ENCODE results near the gene ATP2B2.
"Not testable (repeated sequence)": the region's sequence is repeated elsewhere in the genome, so short reads cannot be mapped to it uniquely, and the experiment has no call there.

Gene ATP2B2

DNA sequence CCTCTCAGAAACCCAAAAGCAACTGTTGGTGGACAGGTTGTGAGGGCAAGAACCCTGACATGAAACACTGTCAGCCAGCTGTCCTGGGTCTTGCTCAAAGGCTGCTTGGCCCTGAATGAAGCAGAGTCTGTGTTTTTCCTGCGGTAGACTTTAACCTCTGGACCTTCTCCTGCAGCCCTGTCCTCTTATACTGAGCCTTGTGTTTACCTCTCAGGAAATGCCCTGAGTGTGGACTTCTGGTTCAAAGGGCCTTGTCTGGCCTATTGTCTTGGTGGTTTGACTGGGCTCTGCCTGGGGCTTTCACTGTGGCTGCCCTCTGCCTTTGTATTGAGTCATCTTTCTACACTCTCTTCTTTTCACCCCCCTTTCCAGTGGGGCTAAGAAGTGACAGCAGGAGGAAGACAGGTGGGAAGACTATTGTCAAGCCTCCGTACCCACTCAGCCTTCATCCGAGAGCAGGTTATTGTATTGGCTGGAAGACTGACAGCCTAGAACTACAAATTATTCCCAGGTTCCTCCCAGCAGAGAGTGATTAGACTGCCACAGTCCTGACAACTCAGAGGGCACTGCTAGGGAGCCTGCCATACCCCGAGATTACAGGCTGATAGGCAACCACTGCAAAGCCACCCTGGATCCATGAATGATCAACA lies 187.9 kb downstream of the ATP2B2 start:
- DNase-seq: no peak

DNA sequence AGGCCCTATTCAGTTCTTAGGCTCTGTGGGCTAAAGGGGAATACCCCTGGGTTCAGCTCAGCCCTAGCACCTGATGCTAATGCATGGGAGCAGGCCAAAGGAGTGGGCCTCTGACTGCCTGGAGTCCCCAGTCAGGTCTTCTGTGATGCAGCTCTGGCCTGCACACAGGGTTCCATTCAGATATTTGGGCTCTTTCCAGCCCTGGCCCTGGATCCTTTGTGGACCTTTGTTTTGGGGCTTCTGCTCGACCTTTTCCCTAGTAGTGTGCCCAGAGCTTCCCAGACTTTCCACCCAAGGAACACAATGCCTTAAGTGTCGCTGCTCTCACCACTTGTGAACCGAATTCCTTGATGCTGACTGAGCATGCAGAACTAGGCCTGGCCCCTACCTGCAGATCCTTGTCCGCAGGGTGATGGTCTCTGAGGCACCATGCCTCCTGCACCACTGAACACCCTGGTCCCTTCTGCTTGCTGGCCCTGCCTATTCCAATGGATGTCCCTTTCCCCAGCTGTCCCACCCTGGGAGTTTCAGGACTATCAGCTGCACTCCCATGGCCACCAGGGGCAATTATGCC lies 189.5 kb downstream of the ATP2B2 start:
- no peak for DNase-seq

DNA sequence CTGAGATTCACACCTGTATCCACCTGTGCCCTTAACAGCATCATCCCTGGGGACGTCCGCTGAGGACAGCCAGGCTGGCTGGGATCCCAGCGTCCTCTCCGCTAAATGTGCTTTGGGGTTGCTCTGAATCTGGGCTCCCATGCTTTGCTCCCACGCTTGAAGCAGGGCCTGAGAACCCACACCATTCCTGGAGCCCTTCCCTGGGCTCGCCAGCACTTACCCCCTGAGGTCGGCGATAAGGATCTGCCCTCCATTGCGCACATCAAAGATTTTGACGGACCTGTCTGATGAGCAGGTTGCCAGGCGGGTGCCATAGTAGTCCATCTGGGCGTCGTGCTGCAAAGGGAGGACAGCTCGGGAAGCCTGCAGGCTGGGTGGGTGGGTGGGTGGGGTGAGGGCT lies 190.3 kb downstream of the ATP2B2 start:
- DNase-seq: no peak

GRCh38 chr3:10312861-10313260 lies 192.5 kb downstream of the ATP2B2 start:
- DNase-seq: no peak

- DNase-seq: no peak
These were observed 193.0 kb downstream of the ATP2B2 start for GRCh38 chr3:10312391-10312790.

DNA sequence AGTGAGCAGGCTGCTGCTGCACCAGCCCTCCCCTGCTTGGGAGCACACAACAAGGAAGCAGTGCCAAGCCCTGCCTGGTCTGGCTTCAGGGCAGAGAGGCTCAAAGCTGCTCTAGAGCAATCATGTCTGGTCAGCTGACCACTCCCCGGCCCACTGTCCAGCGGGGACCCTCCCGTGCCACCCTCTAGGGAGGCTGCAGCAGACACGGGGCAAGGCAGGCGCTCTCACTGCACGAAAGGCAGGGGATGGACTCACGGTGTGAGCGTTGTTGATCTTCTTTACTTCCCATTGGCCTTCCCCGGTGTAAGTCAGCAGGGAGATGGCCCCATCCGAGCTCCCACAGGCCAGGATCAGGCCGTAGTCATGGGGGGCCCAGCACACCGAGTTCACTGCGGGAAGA lies 193.7 kb downstream of the ATP2B2 start:
- no peak for DNase-seq

DNA sequence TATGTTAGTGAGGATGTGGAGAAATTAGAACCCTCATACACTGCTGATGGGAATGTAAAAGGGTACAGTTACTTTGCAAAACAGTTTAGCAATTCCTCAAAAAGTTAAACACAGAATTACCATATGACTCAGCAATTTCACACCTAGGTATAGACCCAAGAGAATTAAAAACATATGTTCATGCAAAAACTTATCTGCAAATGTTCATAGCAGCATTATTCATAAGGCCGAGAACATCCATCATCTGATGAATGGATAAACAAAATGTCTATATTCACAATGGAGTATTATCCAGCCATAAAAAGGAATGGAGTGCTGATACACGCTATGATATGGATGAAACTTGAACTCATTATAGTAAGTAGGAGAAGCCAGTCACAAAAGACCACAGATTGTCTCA lies 194.8 kb downstream of the ATP2B2 start:
- no peak for DNase-seq

- no peak for DNase-seq
These were observed 195.7 kb downstream of the ATP2B2 start for GRCh38 chr3:10309736-10310135.

- no peak for DNase-seq
These were observed 196.7 kb downstream of the ATP2B2 start for GRCh38 chr3:10308678-10309077.

DNA sequence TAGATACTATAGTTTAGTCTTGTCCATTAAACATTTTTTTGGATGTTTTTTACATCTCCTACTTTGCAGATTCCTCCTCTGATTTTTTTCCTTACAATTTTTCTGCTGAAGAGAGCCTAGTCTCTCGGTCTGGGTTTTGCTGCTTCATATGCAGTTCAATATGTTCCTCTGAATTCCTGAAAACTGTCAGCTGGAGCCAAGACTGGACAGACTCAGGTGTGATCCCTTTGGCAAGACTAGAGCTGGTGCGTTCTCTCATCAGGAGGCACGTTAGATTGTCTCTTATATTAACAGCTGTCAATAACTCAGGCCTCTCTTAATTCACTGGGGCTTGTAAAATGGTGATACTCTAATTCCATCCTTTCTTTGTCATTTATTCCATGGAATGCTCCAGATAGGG lies 199.2 kb downstream of the ATP2B2 start:
- DNase-seq: no peak

DNA sequence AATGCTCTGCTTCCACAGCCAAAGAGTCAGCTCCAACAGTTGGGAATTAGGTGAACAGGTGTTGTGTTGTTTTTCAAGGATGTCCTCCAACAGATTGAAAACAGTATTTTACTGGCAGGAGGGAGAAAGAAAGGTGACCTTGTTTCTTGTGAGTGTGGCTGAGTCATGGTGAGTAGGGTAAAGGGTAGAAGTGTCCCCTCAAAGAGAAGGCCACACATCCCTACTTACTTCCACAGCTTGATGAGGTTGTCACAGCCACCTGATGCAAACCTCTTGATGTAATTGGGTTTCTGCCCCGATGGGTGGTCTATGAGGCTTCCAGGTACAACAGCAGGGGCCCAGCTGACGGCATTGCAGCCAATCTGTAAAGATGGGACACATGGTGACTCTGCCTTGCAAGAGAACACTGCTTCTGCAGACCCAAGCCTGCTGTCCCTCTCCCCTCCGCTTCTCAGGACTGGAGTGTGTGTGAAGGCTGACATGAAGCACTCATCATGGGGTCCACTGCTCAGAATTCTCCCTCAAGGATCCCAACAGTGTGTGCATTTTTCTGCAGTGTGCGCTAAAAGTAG lies 200.0 kb downstream of the ATP2B2 start:
- no peak for DNase-seq

- no peak for DNase-seq
These were observed 200.5 kb downstream of the ATP2B2 start for GRCh38 chr3:10304905-10305304.

GRCh38 chr3:10303785-10304184 lies 201.6 kb downstream of the ATP2B2 start:
- DNase-seq: no peak

DNA sequence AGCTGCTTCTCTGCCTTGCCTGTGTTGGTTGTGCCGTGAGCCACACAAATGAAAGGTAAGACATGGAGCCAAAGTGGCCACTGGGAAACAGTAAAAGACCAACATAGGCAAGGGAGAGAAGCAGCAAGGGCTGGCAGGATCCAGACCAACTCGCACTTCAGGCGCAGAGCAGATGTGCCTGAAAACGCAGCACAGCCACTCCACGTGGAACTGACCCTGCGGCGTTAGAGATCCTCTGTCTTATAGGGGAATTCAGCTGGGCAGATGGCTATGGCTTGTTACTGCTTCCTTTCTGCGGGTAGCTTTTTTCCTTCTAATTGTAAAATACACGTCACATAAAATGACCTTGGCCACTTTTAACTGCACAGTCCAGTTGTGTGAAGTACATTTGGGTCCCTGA lies 202.3 kb downstream of the ATP2B2 start:
- DNase-seq: no peak

DNA sequence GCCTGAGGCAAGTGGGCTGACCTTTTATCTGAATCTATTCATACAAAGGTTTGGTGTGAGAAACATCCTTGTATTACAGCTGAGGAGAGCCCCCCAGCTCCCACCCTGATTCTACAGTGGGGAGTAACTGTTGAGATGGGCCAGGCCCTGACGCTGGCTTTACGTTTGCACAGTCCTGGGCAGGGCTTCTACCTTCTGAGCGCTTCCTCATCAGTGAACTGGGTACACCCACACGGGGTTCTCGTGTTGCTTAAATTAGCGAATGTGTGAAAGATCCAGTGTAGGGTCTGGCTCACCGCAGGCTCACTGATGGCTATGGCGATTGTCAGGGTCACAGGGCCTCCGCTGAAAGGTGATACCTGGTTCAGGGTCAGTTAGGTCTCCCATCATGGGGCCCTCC lies 205.3 kb downstream of the ATP2B2 start:
- no peak for DNase-seq

- DNase-seq: no peak
These were observed 205.7 kb downstream of the ATP2B2 start for GRCh38 chr3:10299679-10300078.

- DNase-seq: no peak
These were observed 206.2 kb downstream of the ATP2B2 start for GRCh38 chr3:10299175-10299574.

GRCh38 chr3:10298064-10298463 lies 207.3 kb downstream of the ATP2B2 start:
- not testable (repeated sequence) for DNase-seq

DNA sequence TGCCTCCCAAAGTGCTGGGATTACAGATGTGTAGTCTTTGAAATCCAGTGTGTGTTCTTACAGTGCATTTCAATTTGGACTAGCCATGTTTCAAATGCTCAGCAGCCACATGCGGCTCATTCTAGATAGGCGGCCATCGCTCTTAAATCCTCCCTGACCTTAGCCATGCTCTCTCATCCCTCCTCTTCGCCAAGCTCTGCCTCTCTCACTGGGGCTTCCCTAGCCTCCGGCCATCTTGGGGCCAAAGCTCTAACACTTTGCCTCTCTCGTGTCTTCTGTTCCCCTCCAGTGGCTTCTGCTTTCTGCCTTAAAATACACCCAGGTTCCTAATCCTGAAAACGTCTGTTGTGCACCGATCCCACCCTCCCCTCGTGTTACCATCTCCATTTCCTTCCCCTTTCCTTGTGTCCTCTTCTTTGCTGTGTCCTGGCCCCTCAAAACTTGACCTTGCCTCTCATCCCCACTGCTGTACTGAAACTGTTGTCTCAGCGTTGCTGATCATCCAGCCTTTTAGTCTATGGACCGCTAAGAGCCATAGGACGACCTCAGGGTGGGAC lies 211.3 kb downstream of the ATP2B2 start:
- no peak for DNase-seq

GRCh38 chr3:10292505-10293419 lies 212.6 kb downstream of the ATP2B2 start, which contains the start of gene GHRL:
Gene GHRL (minus strand): TSS chr3:10292947. CDS start chr3:10290180, 2,767 bp downstream.
- DNase-seq: no peak

- DNase-seq: no peak
These were observed 213.7 kb downstream of the ATP2B2 start for GRCh38 chr3:10291641-10292040.

DNA sequence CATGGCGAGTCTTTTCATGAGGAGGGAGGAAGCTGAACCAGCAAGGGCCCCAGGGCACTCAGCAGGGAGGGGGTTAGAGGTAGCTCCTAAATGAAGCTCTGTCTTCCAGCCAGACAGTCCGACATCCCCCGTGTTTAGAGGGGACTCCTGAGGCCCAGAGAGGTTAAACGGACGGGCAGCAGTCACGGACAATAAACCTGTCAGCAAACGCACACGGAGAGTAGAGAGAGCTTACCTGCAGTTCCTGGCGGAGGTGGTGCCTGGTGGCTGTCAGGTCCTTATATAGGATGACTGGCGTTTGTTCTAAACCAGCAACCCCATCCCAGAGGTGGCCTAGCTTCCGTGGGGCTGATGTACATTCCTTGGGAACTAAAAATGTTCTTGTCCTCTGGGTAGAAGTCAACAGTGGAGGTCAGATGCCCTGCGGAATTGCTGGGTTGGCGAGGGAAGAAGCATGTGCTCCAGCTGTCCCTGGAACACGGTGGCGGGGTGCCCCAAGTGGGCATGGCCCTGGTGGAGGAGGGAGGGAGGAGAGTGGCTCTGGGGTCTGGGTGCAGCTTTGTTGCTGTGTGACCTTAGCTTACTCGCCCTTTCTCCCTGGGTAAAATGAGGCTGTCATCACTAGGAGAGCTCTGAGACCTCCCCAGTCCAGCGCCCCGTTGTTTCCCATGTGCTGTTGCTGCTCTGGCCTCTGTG lies 214.8 kb downstream of the ATP2B2 start:
- DNase-seq: no peak
